ENCODE results near the gene LBP. TPM values are rescaled to one million over a fixed set of nuclear protein-coding genes. Genes with fewer than 3 reads are reported as not detected.

The LBP gene
- total and polyA plus RNA-seq, 2 of the 13 experiments (the other 11 are each of a cell fraction or from before 2014, with no cell fraction given) = 0.07 to 0.20 TPM

- TF ChIP-seq TRIM22 (IDR thresholded peaks at IDR 0.05) = peak; percentile 82; the same call in 1 of the 2 replicates
- TF ChIP-seq SP1 (IDR thresholded peaks at IDR 0.05) = peak; percentile 59; the same call in 1 of the 2 replicates
- no peak for TF ChIP-seq SP1 (CRISPR knock-in tag; IDR thresholded peaks at IDR 0.05)
- TF ChIP-seq GPBP1L1 (CRISPR knock-in tag; IDR thresholded peaks at IDR 0.05) = no peak
- peak; percentile 48; the same call in 1 of the 2 replicates for TF ChIP-seq FOXA1 (IDR thresholded peaks at IDR 0.05)
- TF ChIP-seq FOXA1 (CRISPR knock-in tag; IDR thresholded peaks at IDR 0.05) = no peak
- no peak for TF ChIP-seq LRRFIP1 (CRISPR knock-in tag; conservative IDR thresholded peaks at IDR 0.05)
- TF ChIP-seq PRDM10 (CRISPR knock-in tag; IDR thresholded peaks at IDR 0.05; ENCODE audit: low read depth) = no peak
- TF ChIP-seq ZNF280D (CRISPR knock-in tag; IDR thresholded peaks at IDR 0.05) = no peak
- TF ChIP-seq MAZ (IDR thresholded peaks at IDR 0.05; ENCODE audit: borderline replicate concordance, low read depth, low read length) = no peak
- no peak for TF ChIP-seq MAZ (CRISPR knock-in tag; IDR thresholded peaks at IDR 0.05; ENCODE audit: low read depth)
- TF ChIP-seq PHF21A (CRISPR knock-in tag; IDR thresholded peaks at IDR 0.05) = no peak
- TF ChIP-seq ZNF276 (CRISPR knock-in tag; IDR thresholded peaks at IDR 0.05; ENCODE audit: low read depth) = no peak
- TF ChIP-seq LCORL (IDR thresholded peaks at IDR 0.05) = peak; percentile 35; the same call in 1 of the 2 replicates
- TF ChIP-seq LCORL (CRISPR knock-in tag; IDR thresholded peaks at IDR 0.05) = no peak
Observed at GRCh38 chr20:38313676-38314075, 32.6 kb upstream of the LBP start (continued).
